Natural killer cell (primary cell): ENCODE data around the gene BICRA. TPM values are rescaled to one million over a fixed set of nuclear protein-coding genes. Genes with fewer than 3 reads are reported as not detected.
"Not testable (repeated sequence)": the region's sequence is repeated elsewhere in the genome, so short reads cannot be mapped to it uniquely, and the experiment has no call there.

Source experiments
- ATAC-seq, 3 donors: fragments of 150-1000 bp in 2 of 3; fragments of 200-7000 bp in 1 of 3; cut with Tn5 transposase; 1 replicate in 1 of 3; 2 replicates in 2 of 3; pipeline ENCODE4 v1.10.0; 2021; ENCODE audit warnings: mild to moderate bottlenecking in 2 of 3, moderate library complexity in 2 of 3
- DNase-seq, 2 donors: peaks; one replicate each; pipeline versions ENCODE4 v3.0.0 to v3.0.0-alpha.2; 2013 to 2021; ENCODE audit warnings: mixed read lengths in 1 of 2
- H3K27ac ChIP-seq: one replicate; pipeline ENCODE4 v1.5.1; 2013; ENCODE audit warnings: mild to moderate bottlenecking, low read length
- H3K27me3 ChIP-seq: one replicate; pipeline ENCODE4 v1.6.1; 2013; ENCODE audit warnings: low read length; ENCODE audit not compliant: control insufficient read depth, insufficient read depth
- H3K36me3 ChIP-seq: one replicate; pipeline ENCODE4 v1.6.1; 2013; ENCODE audit warnings: low read length; ENCODE audit not compliant: control insufficient read depth, insufficient read depth
- H3K4me1 ChIP-seq: one replicate; pipeline ENCODE4 v1.6.1; 2013; ENCODE audit warnings: low read length; ENCODE audit not compliant: control insufficient read depth, insufficient read depth
- H3K4me3 ChIP-seq: one replicate; pipeline ENCODE4 v1.5.1; 2013; ENCODE audit warnings: low read length
- H3K9me3 ChIP-seq: one replicate; pipeline ENCODE4 v1.6.1; 2013; ENCODE audit warnings: low read length; ENCODE audit not compliant: control insufficient read depth, insufficient read depth
- H3K27ac Mint-ChIP-seq, 2 donors: one replicate each; pipeline ENCODE4 v1.8.0; 2022; ENCODE audit warnings: mild to moderate bottlenecking in 2 of 2, mixed read lengths in 2 of 2, moderate library complexity in 1 of 2
- H3K27me3 Mint-ChIP-seq, 2 donors: one replicate each; pipeline ENCODE4 v1.8.0; 2022; ENCODE audit warnings: low read depth in 2 of 2, mixed read lengths in 2 of 2
- H3K36me3 Mint-ChIP-seq: one replicate; pipeline ENCODE4 v1.8.0; 2022; ENCODE audit warnings: mixed read lengths
- H3K4me1 Mint-ChIP-seq, 2 donors: one replicate each; pipeline ENCODE4 v1.8.0; 2022; ENCODE audit warnings: mixed read lengths in 2 of 2
- H3K4me3 Mint-ChIP-seq: one replicate; pipeline ENCODE4 v1.8.0; 2022; ENCODE audit warnings: mild to moderate bottlenecking, moderate library complexity, mixed read lengths
- H3K9me3 Mint-ChIP-seq, 2 donors: one replicate each; pipeline ENCODE4 v1.8.0; 2022; ENCODE audit warnings: mixed read lengths in 2 of 2
- CTCF ChIP-seq: fragments of 200-600 bp; IDR thresholded peaks from one replicate; pipeline ENCODE4 v1.8.0; 2022; ENCODE audit warnings: antibody characterized with exemption
- WGBS: methylation state at CpG from one replicate; pipeline ENCODE4 v1.1.7; 2013; ENCODE audit warnings: missing lambda C conversion rate; ENCODE audit not compliant: insufficient coverage; 5-methylcytosine and 5-hydroxymethylcytosine counted together
- intact Hi-C: fragments of 100-400 bp; cut with micrococcal nuclease; formaldehyde crosslinking; loops from one replicate; pipeline ENCODE4 v1.14.2; 2022
- total RNA-seq, 4 donors: library from RNA; stranded (reverse); fragments of 120-200 nt in 1 of 4; gene quantifications; one replicate each; pipeline versions ENCODE4 v1.2.3 to v1.2.4, GENCODE V29; 2013 to 2022

The BICRA gene
- total RNA-seq, 3 donors from 2014 or later (not counting 1 experiment from before 2014, with no cell fraction given), result 31.9 to 37.4 (median 34.1) TPM

GRCh38 chr19:47714339-47714738, 105.4 kb downstream of the BICRA start:
- peaks cover 17% of the 10 kb centered on the region for H3K27me3 ChIP-seq
- DNase-seq, result no peak
- H3K27ac ChIP-seq, result no peak overlapping the region
- H3K9me3 ChIP-seq, result no peaks in the 10 kb centered on the region
- no peaks in the 10 kb centered on the region for H3K36me3 ChIP-seq
- H3K4me3 ChIP-seq, result no peak overlapping the region
- Mint-ChIP-seq H3K9me3 (no peaks in the 10 kb centered on the region), H3K27ac (no peak overlapping the region), H3K27me3 (peaks cover 24 to 27% of the 10 kb centered on the region in 2 donors), H3K4me1 (peaks cover 0 to 6% of the 10 kb centered on the region in 2 donors), H3K36me3 (no peaks in the 10 kb centered on the region), H3K4me3 (no peak overlapping the region)
- no peak for TF ChIP-seq CTCF
- ATAC-seq, result no peak
- intact Hi-C loops, result no loop called here
- peaks cover 4% of the 10 kb centered on the region for H3K4me1 ChIP-seq
- 98% methylated on average over 4 of the region's 4 CpGs for WGBS

- H3K4me3 Mint-ChIP-seq, H3K9me3 ChIP-seq, ATAC-seq, DNase-seq, H3K27ac ChIP-seq, H3K27ac Mint-ChIP-seq, H3K36me3 ChIP-seq, H3K9me3 Mint-ChIP-seq, H3K4me1 ChIP-seq, H3K36me3 Mint-ChIP-seq, H3K4me1 Mint-ChIP-seq, intact Hi-C loops, H3K4me3 ChIP-seq: not testable (repeated sequence)
- peaks cover 17% of the 10 kb centered on the region for H3K27me3 ChIP-seq
- peaks cover 24 to 27% of the 10 kb centered on the region in 2 donors for H3K27me3 Mint-ChIP-seq
Observed at GRCh38 chr19:47714855-47715254, 105.9 kb downstream of the BICRA start.

GRCh38 chr19:47716270-47716937, 107.5 kb downstream of the BICRA start:
- no peak overlapping the region for H3K4me3 Mint-ChIP-seq
- Histone ChIP-seq H3K27me3 (peaks cover 17% of the 10 kb centered on the region), H3K27ac (no peak overlapping the region), H3K9me3 (no peaks in the 10 kb centered on the region), H3K4me3 (no peak overlapping the region), H3K36me3 (no peaks in the 10 kb centered on the region), H3K4me1 (peaks cover 4% of the 10 kb centered on the region)
- peaks cover 26 to 31% of the 10 kb centered on the region in 2 donors for H3K27me3 Mint-ChIP-seq
- no peaks in the 10 kb centered on the region for H3K36me3 Mint-ChIP-seq
- no peaks in the 10 kb centered on the region for H3K9me3 Mint-ChIP-seq
- no peak for TF ChIP-seq CTCF
- H3K4me1 Mint-ChIP-seq, result peaks cover 0 to 6% of the 10 kb centered on the region in 2 donors
- 91% methylated on average over 32 of the region's 32 CpGs for WGBS
- intact Hi-C loops, result no loop called here
- ATAC-seq (no peak), DNase-seq (no peak)
- no peak overlapping the region for H3K27ac Mint-ChIP-seq

GRCh38 chr19:47718415-47719046, 109.6 kb downstream of the BICRA start:
- H3K36me3 Mint-ChIP-seq, H3K9me3 ChIP-seq, H3K4me1 ChIP-seq, ATAC-seq, H3K4me3 ChIP-seq, H3K4me1 Mint-ChIP-seq, intact Hi-C loops, H3K36me3 ChIP-seq, H3K27ac ChIP-seq, DNase-seq, H3K27me3 ChIP-seq, H3K9me3 Mint-ChIP-seq, H3K4me3 Mint-ChIP-seq, H3K27ac Mint-ChIP-seq: not testable (repeated sequence)
- H3K27me3 Mint-ChIP-seq, result peaks cover 20 to 23% of the 10 kb centered on the region in 2 donors
- WGBS, result 84% methylated on average over 11 of the region's 11 CpGs
